ENCODE data around the gene SPATS2L.

Gene SPATS2L

GRCh38 chr2:200525882-200526651 is 219.6 kb downstream of the SPATS2L start, which contains the start of gene SGO2:
SGO2 (plus strand) TSS chr2:200526207; CDS start chr2:200532976, 6,769 bp downstream.
- DNase-seq, result peak; percentile 88

GRCh38 chr2:200528228-200528627 is 221.7 kb downstream of the SPATS2L start:
- DNase-seq, result no peak
